Colonic mucosa (tissue), 4 donors: Measurements from ENCODE around the gene RAB30. TPM values are rescaled to one million over a fixed set of nuclear protein-coding genes. Genes with fewer than 3 reads are reported as not detected.

Experiments
- DNase-seq: peaks from one replicate; pipeline ENCODE4 v3.0.0-alpha.2; 2020
- H3K27ac ChIP-seq: fragments of 200-600 bp; one replicate; pipeline ENCODE4 v1.8.0; 2021
- H3K27me3 ChIP-seq: fragments of 200-600 bp; one replicate; pipeline ENCODE4 v1.8.0; 2021
- H3K36me3 ChIP-seq: fragments of 200-600 bp; one replicate; pipeline ENCODE4 v1.8.0; 2021
- H3K4me1 ChIP-seq: fragments of 200-600 bp; one replicate; pipeline ENCODE4 v1.8.0; 2021; ENCODE audit warnings: mild to moderate bottlenecking
- H3K4me3 ChIP-seq: fragments of 200-600 bp; one replicate; pipeline ENCODE4 v1.8.0; 2021
- H3K9ac ChIP-seq, 2 donors: one replicate each; pipeline ENCODE4 v1.7.0; 2013; ENCODE audit warnings: control low read depth in 2 of 2, low read depth in 2 of 2, low read length in 2 of 2
- H3K9me3 ChIP-seq: fragments of 200-600 bp; one replicate; pipeline ENCODE4 v1.8.0; 2021
- CTCF ChIP-seq: fragments of 200-600 bp; IDR thresholded peaks from one replicate; pipeline ENCODE4 v1.8.0; 2022; ENCODE audit warnings: antibody characterized with exemption, mild to moderate bottlenecking
- intact Hi-C: fragments of 100-400 bp; cut with DNase I; formaldehyde crosslinking; loops from one replicate; pipeline ENCODE4 v1.14.1; 2022
- total RNA-seq, 2 donors: library from RNA; stranded (reverse); fragmentation: NEBNext Ultra II Directional in 1 of 2; extraction: Animal tissue kit (Norgen Biotek cat#: 25700) in 1 of 2; gene quantifications; one replicate each; pipeline ENCODE4 v1.2.1, GENCODE V29; 2021
- donor health status: healthy.
- donor health status: DM: no; HTN: no; CAD: no.
- donor health status: DM: no; HTN: no; CAD: no.

Gene RAB30
- total RNA-seq, 2 donors from 2014 or later = 6.3 to 16.9 TPM

GRCh38 chr11:83056204-83056603 lies 15.5 kb downstream of the RAB30 start:
- intact Hi-C loops = no loop called here
- no peak for DNase-seq
- H3K4me3 ChIP-seq = no peak overlapping the region
- H3K36me3 ChIP-seq = no peaks in the 10 kb centered on the region
- TF ChIP-seq CTCF = no peak
- no peaks in the 10 kb centered on the region for H3K9me3 ChIP-seq
- no peak overlapping the region for H3K27ac ChIP-seq
- no peak overlapping the region for H3K9ac ChIP-seq
- H3K27me3 ChIP-seq = no peaks in the 10 kb centered on the region
- H3K4me1 ChIP-seq = no peaks in the 10 kb centered on the region

- Histone ChIP-seq H3K27me3 (no peaks in the 10 kb centered on the region), H3K9me3 (no peaks in the 10 kb centered on the region), H3K4me3 (no peak overlapping the region), H3K4me1 (no peaks in the 10 kb centered on the region), H3K36me3 (no peaks in the 10 kb centered on the region), H3K27ac (no peak overlapping the region), H3K9ac (no peak overlapping the region)
- TF ChIP-seq CTCF = no peak
- DNase-seq = no peak
- intact Hi-C loops = no loop called here
Observed at GRCh38 chr11:83054904-83055380, 16.8 kb downstream of the RAB30 start.

GRCh38 chr11:83054001-83054400 lies 17.7 kb downstream of the RAB30 start:
- DNase-seq = no peak
- H3K4me1 ChIP-seq = no peaks in the 10 kb centered on the region
- no peak overlapping the region for H3K9ac ChIP-seq
- H3K9me3 ChIP-seq = no peaks in the 10 kb centered on the region
- H3K27me3 ChIP-seq = no peaks in the 10 kb centered on the region
- H3K27ac ChIP-seq = no peak overlapping the region
- H3K36me3 ChIP-seq = no peaks in the 10 kb centered on the region
- H3K4me3 ChIP-seq = no peak overlapping the region
- TF ChIP-seq CTCF = no peak
- intact Hi-C loops = no loop called here

GRCh38 chr11:83051760-83052671 lies 19.7 kb downstream of the RAB30 start:
- no peak for DNase-seq
- no peak for TF ChIP-seq CTCF
- no peaks in the 10 kb centered on the region for H3K4me1 ChIP-seq
- intact Hi-C loops = no loop called here
- peak overlapping the region; percentile 50 for H3K27ac ChIP-seq
- H3K27me3 ChIP-seq = no peaks in the 10 kb centered on the region
- H3K9me3 ChIP-seq = no peaks in the 10 kb centered on the region
- H3K36me3 ChIP-seq = no peaks in the 10 kb centered on the region
- no peak overlapping the region for H3K4me3 ChIP-seq
- H3K9ac ChIP-seq = no peak overlapping the region

- no peaks in the 10 kb centered on the region for H3K36me3 ChIP-seq
- DNase-seq = no peak
- no peak overlapping the region for H3K4me3 ChIP-seq
- intact Hi-C loops = no loop called here
- no peaks in the 10 kb centered on the region for H3K9me3 ChIP-seq
- TF ChIP-seq CTCF = no peak
- H3K27ac ChIP-seq = no peak overlapping the region
- H3K27me3 ChIP-seq = no peaks in the 10 kb centered on the region
- no peaks in the 10 kb centered on the region for H3K4me1 ChIP-seq
- no peak overlapping the region for H3K9ac ChIP-seq
Observed at GRCh38 chr11:83047515-83048225, 24.0 kb downstream of the RAB30 start.
